Type B pancreatic cell (in vitro differentiated cells): ENCODE results near the gene MYOD1. TPM values are rescaled to one million over a fixed set of nuclear protein-coding genes. Genes with fewer than 3 reads are reported as not detected.

Experiments
- DNase-seq: peaks from one replicate; pipeline ENCODE4 v3.0.0; 2021; ENCODE audit warnings: mixed read lengths; ENCODE audit not compliant: unreplicated experiment; ENCODE audit errors: extremely low spot score
- H3K27ac Mint-ChIP-seq: 2 replicates; pipeline ENCODE4 v1.8.0; 2021; ENCODE audit warnings: mild to moderate bottlenecking, mixed read lengths
- H3K27me3 Mint-ChIP-seq: 2 replicates; pipeline ENCODE4 v1.8.0; 2021; ENCODE audit warnings: mixed read lengths
- H3K36me3 Mint-ChIP-seq: 2 replicates; pipeline ENCODE4 v1.8.0; 2021; ENCODE audit warnings: mixed read lengths
- H3K4me1 Mint-ChIP-seq: one replicate; pipeline ENCODE4 v1.8.0; 2021; ENCODE audit warnings: mixed read lengths; ENCODE audit not compliant: unreplicated experiment
- H3K4me3 Mint-ChIP-seq: 2 replicates; pipeline ENCODE4 v1.8.0; 2021; ENCODE audit warnings: mild to moderate bottlenecking, mixed read lengths
- H3K9me3 Mint-ChIP-seq: 2 replicates; pipeline ENCODE4 v1.8.0; 2021; ENCODE audit warnings: mixed read lengths
- total RNA-seq: library from RNA; stranded (reverse); gene quantifications from 2 replicates; pipeline ENCODE4 v1.2.1, GENCODE V29; 2021; ENCODE audit warnings: low replicate concordance
- TF ChIP-seq, protein P1 (sequence below): fragments of 200-600 bp; sonication (generic); conservative IDR thresholded peaks from 2 replicates; pipeline ENCODE4 v1.5.0; 2021; ENCODE audit warnings: antibody characterized with exemption, mild to moderate bottlenecking

Gene MYOD1
- total RNA-seq, 1 donor from 2014 or later: 3.6 TPM

DNA sequence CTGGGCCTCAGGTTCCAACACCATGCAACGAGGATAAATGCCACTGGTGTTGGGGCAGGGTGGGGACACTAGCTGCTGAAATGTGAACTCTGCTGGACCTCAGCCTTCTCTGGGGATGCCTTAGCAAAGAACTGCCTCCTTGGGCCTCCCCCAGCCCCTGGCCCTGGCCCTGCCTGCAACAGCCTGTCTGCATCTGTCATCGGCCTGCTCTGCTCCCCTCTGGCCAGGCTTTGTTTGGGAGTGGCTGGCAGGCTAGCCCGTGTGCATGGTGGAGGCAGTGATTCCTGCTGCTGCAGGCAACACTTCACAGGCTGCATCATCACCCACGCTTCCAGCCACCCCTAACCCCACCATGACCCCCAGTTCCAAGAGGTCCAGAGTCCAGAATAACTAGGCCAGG, 11.5 kb upstream of the MYOD1 start:
- no peak for DNase-seq
- no peaks in the 10 kb centered on the region for H3K36me3 Mint-ChIP-seq
- H3K9me3 Mint-ChIP-seq: peaks cover 10% of the 10 kb centered on the region
- no peak overlapping the region for H3K4me3 Mint-ChIP-seq
- TF ChIP-seq, protein P1, sequence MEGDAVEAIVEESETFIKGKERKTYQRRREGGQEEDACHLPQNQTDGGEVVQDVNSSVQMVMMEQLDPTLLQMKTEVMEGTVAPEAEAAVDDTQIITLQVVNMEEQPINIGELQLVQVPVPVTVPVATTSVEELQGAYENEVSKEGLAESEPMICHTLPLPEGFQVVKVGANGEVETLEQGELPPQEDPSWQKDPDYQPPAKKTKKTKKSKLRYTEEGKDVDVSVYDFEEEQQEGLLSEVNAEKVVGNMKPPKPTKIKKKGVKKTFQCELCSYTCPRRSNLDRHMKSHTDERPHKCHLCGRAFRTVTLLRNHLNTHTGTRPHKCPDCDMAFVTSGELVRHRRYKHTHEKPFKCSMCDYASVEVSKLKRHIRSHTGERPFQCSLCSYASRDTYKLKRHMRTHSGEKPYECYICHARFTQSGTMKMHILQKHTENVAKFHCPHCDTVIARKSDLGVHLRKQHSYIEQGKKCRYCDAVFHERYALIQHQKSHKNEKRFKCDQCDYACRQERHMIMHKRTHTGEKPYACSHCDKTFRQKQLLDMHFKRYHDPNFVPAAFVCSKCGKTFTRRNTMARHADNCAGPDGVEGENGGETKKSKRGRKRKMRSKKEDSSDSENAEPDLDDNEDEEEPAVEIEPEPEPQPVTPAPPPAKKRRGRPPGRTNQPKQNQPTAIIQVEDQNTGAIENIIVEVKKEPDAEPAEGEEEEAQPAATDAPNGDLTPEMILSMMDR: no peak
- no peak overlapping the region for H3K27ac Mint-ChIP-seq
- H3K27me3 Mint-ChIP-seq: peaks cover 33% of the 10 kb centered on the region
- no peaks in the 10 kb centered on the region for H3K4me1 Mint-ChIP-seq

DNA sequence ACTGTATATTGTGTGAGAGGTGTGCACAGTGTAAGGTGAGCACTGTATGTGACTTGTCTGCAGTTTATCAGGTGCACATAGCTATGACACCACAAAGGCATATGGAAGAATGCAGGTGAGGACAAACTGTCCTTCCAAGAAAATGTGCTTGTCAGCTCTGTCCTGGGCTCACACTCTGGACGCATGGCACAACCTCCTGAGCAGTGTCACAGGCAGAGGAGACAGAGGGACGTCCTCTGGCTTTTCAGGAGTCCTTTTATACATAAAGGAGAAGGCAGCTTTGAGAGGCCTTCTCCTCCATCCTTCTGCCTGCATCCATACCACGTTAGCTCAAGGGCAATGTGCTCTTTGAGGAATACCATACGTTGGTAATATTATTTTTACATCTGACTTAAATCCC, 7.5 kb upstream of the MYOD1 start:
- Mint-ChIP-seq H3K4me3 (no peak overlapping the region), H3K9me3 (no peaks in the 10 kb centered on the region), H3K36me3 (no peaks in the 10 kb centered on the region), H3K4me1 (no peaks in the 10 kb centered on the region), H3K27me3 (peaks cover 27% of the 10 kb centered on the region), H3K27ac (no peak overlapping the region)
- DNase-seq: no peak
- TF ChIP-seq, protein P1: no peak

DNA sequence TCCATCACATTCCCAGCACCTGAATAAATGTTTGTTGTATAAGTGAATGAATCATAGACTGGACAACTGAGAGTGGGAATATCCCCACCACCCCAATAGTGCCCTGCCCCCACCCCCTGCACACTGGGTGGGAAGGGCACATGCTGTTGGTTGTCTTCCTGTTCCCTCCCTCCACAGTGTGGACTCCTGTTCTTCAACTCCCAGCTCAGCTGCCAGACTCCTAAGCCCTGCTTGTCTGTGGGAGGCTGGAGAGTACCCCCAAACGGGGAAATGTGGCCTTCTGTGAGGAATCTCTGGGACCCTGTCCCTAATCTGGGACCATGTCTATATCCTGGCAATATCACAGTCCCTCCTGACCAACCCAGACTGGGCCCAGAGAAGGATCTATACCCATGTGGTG, 5.5 kb upstream of the MYOD1 start:
- Mint-ChIP-seq H3K9me3 (no peaks in the 10 kb centered on the region), H3K27ac (no peak overlapping the region), H3K36me3 (no peaks in the 10 kb centered on the region), H3K27me3 (peaks cover 21% of the 10 kb centered on the region), H3K4me1 (no peaks in the 10 kb centered on the region), H3K4me3 (no peak overlapping the region)
- no peak for DNase-seq
- TF ChIP-seq, protein P1: no peak

DNA sequence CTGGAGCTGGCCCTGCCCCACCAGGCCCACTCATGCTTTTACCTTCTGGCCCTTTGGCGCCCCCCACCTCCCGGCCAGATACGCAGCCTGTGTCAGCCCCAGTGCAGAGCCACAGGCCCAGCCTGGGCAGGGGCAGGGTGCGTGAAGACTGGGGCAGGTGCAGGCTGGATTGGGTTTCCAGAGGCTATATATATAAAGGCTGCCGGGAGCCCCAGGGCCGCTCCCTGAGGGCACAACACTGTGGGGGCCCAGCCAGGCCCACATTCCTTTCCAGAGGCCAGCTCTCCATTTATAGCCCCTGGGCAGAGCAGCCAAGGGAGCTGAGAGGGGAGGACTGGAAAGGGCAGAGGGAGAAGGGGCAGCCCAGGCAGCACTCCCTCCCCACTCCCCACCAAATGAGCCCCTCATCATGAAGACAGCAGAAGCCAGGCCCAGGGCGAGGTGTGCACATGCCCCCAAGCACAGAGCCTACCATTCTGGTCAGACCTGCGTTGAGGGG, 5.0 kb upstream of the MYOD1 start:
- H3K27ac Mint-ChIP-seq: no peak overlapping the region
- no peak overlapping the region for H3K4me3 Mint-ChIP-seq
- no peak for DNase-seq
- no peaks in the 10 kb centered on the region for H3K4me1 Mint-ChIP-seq
- H3K36me3 Mint-ChIP-seq: no peaks in the 10 kb centered on the region
- TF ChIP-seq, protein P1: no peak
- peaks cover 15% of the 10 kb centered on the region for H3K27me3 Mint-ChIP-seq
- no peaks in the 10 kb centered on the region for H3K9me3 Mint-ChIP-seq

DNA sequence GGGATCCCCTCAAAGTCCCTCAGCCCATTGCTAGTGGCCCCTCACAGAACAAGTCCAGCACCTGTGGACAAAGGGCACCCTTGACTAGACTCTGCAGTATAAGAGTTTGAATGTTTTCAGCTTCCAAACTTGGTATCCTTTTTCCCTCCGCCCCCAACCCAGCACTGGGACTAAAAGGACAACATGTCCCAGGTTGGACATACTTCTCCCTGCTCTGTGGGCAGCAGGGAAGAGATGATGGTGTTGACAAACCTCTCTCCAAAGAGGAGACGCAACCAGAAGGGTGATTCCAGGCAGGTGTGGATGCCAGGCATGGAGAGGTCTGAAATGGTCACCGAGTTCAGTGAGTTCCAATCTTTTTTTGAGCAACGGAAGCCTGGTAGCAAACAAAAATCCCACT, 4.5 kb upstream of the MYOD1 start:
- Mint-ChIP-seq H3K4me3 (no peak overlapping the region), H3K27ac (no peak overlapping the region), H3K9me3 (no peaks in the 10 kb centered on the region), H3K36me3 (no peaks in the 10 kb centered on the region), H3K27me3 (peaks cover 13% of the 10 kb centered on the region), H3K4me1 (no peaks in the 10 kb centered on the region)
- no peak for DNase-seq
- TF ChIP-seq, protein P1: no peak

DNA sequence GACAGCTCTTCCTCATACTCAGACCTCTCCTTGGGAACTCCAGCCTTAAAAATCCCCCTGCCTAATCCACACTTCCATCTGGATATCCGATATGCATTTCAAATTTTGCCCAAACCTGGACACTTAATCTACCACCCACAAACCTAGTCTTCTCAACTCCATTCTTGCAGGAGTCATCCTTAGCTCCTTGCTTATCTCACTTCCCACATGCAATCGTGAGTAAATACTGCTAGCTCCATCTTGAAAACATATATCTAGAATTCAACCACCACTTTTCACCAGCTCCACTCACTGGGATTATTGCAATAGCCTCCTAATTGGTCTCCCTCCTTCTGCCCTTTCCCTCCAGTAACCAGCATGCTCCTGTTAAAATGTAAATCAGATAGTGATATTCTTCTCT, 2.6 kb upstream of the MYOD1 start:
- H3K9me3 Mint-ChIP-seq: no peaks in the 10 kb centered on the region
- no peaks in the 10 kb centered on the region for H3K4me1 Mint-ChIP-seq
- H3K4me3 Mint-ChIP-seq: no peak overlapping the region
- no peaks in the 10 kb centered on the region for H3K36me3 Mint-ChIP-seq
- TF ChIP-seq, protein P1: no peak
- peaks cover 28% of the 10 kb centered on the region for H3K27me3 Mint-ChIP-seq
- H3K27ac Mint-ChIP-seq: no peak overlapping the region
- DNase-seq: no peak
